ENCODE measurements around the gene OR10C1.

GRCh38 chr6:29399525-29399924 is 39.6 kb upstream of the OR10C1 start:
- TF ChIP-seq, protein P1, sequence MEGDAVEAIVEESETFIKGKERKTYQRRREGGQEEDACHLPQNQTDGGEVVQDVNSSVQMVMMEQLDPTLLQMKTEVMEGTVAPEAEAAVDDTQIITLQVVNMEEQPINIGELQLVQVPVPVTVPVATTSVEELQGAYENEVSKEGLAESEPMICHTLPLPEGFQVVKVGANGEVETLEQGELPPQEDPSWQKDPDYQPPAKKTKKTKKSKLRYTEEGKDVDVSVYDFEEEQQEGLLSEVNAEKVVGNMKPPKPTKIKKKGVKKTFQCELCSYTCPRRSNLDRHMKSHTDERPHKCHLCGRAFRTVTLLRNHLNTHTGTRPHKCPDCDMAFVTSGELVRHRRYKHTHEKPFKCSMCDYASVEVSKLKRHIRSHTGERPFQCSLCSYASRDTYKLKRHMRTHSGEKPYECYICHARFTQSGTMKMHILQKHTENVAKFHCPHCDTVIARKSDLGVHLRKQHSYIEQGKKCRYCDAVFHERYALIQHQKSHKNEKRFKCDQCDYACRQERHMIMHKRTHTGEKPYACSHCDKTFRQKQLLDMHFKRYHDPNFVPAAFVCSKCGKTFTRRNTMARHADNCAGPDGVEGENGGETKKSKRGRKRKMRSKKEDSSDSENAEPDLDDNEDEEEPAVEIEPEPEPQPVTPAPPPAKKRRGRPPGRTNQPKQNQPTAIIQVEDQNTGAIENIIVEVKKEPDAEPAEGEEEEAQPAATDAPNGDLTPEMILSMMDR (conservative IDR thresholded peaks at IDR 0.05; ENCODE audit: low read length) = no peak
- no peak for TF ChIP-seq EZH2phosphoT487 (IDR thresholded peaks at IDR 0.05; ENCODE audit: borderline replicate concordance)
